KBM-7 (cell line): Measurements from ENCODE around the gene LRRC71.
"Not testable (repeated sequence)": the region's sequence is repeated elsewhere in the genome, so short reads cannot be mapped to it uniquely, and the experiment has no call there.

ENCODE experiments used
- DNase-seq: peaks from one replicate; pipeline ENCODE4 v3.0.0-alpha.2; 2015
- in situ Hi-C: fragments of 300-500 bp; cut with MboI; formaldehyde crosslinking; loops from 2 replicates; pipeline ENCODE4 v1.14.3; 2020; ENCODE audit warnings: low sequenced_read_pairs, low pct_unique_long_range_greater_than_20kb, mixed read lengths

LRRC71 gene

DNA sequence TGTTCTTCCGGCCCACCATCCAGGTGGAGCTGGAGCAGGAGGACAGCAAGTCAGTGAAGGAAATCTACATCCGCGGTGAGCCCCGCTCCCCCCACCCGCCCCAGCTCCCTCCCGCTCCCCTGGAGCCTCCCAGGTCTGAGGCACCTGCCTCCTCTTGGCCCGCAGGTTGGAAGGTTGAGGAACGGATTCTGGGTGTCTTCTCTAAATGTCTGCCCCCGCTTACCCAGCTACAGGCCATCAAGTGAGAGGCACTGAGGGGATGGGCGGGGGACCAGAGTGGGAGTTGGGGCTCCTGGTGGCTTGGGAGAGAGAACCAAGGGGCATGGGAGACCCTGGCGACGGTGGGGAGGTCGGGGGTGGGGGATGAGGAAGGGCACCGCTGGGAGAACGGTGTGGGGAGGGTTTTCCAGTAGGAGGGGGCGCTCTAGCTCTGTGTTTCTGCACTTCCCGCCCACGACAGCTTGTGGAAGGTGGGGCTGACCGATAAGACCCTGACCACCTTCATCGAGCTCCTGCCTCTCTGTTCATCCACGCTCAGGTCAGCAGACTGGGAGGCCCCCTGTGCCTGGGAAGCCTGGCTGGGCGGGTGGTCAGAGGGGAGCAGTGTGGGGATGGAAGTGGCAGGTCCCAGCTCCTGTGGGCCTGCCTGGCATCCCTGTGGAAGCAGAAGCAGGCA, 4.2 kb downstream of the LRRC71 start:
- in situ Hi-C loops: no loop called here

DNA sequence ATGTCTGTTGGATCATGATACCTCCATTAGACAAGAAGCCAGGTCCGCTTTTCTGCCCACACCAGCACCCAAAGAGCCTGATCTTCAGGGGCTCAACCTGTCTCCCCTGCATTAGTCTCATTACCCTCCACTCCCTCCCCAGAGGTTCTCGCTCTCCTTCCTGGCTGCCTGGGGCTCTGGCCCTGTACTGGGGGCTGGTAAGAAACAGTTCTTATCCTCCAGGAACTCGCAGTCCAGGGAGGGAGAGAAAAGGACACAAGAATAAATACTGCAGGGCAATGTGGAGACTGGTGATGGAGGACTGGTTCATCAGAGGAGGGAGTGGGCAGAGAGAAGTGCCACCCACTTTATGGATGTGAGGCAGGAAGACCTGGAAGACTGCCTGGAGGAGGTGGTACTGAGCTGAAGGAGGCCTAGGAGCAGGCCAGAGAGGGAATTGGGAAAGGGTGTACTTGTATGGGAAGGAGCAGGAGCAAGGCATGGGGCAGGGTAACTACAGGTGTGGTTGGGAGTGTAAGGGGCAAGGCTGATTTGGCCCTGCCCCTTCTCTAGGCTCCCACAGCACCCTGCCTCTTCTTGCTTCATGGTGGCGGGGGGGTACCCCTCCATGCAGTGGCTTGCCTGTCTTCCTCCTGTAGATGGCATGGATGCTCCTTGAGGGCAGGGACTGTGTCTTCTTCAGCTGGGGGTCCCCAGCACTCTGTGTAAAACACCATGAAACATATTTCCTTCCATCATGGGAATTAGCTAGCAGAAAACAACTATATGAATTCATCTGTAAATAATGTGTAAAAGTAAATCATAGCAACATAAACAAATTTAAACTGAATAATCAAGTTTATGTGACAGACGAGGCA, 5.0 kb downstream of the LRRC71 start:
- in situ Hi-C loops: no loop called here
- DNase-seq: no peak

More for the DNA sequence above, 4.2 kb downstream of the LRRC71 start:
- no peak for DNase-seq

DNA sequence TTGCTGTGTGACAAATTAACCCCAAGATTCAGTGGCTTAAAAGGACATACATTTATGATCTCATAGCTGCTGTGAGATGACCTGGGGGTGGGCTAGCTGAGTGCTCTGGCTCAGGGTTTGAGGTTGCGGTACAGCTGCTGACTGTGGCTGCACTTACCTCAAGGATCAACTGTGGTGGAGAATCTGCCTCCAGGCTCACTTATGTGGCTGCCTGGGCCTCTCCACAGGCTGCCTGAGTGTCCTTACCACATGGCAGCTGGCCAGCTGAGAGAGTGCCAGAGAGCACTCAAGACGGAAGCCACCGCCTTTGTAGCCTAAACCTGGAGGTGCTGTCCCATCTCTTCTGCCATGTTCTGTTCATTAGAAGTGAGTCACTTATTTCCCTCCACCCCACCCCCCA, 5.7 kb downstream of the LRRC71 start:
- in situ Hi-C loops: no loop called here
- DNase-seq: peak; percentile 93

DNA sequence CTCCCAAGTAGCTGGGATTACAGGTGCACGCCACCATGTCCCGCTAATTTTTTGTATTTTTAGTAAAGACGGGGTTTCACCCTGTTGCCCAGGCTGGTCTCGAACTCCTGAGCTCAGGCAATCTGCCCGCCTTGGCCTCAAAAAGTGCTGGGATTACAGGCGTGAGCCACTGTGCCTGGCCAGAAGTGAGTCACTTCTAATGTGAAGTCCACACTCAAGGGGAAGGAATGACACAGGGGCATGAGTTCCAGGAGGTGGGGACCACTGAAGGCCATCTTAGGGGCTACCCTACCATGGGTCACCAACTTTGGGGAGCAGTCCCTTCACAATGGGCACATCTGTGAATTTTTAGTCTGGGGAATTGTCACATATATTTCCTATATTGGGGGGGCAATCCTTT, 6.3 kb downstream of the LRRC71 start:
- DNase-seq, in situ Hi-C loops: not testable (repeated sequence)

DNA sequence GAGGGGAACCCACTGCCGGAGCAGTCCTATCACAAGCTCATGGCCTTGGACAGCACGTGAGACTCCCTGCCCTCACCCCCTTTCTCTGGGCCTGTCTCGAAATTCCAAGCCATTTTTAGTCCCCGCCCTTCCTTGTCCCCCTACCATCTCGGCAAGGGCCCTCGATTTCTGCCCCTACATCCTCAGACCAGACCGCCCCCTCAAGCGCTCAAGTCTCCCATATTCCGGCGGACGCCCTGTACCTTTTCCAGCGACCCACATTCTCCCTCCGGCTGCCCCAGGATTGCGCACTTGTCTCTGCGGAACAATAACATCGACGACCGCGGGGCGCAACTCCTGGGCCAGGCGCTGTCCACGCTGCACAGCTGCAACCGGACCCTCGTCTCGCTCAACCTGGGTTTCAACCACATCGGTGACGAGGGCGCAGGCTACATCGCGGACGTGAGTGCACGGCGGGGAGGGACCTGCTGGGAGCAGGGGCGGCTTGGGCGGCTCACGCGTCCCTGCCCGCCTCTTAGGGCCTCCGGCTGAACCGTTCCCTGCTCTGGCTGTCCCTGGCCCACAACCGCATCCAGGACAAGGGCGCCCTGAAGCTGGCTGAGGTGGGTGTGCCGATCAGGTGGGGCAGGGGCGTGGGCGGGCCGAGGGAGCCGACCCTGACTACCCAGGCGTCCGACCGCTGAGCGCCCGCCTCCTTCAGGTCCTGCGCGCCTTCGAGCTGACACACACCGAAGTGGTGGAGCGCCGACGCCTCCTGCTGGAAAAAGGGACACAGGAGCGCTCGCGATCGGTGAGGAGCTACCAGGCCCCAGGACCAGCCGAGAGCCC, 7.0 kb downstream of the LRRC71 start:
- in situ Hi-C loops: no loop called here

DNA sequence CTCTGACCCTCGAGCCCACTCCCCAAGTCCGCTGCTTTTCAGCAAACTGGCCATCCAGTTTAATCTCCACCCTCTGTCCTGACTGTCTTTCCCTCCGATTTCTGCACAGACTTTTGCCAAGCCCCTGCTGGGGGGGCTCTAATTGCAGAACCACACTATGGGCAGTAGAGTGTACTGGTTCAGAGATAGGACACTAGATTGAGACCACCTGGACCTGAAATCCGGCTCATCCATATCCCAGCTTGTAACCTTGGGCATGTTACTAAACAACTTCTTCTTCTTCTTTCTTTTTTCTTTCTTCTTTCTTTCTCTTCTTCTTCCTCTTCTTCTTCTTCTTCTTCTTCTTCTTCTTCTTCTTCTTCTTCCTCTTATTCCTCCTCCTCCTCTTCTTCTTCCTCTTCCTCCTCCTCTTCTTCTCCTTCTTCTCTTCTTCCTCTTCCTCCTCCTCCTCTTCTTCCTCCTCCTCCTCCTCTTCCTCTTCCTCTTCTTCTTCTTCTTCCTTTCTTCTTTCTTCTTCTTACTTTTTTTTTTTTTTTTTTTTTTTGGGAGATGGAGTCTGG, 7.7 kb downstream of the LRRC71 start:
- no peak for DNase-seq
- in situ Hi-C loops: no loop called here

More for the DNA sequence above, 7.0 kb downstream of the LRRC71 start:
- peak; percentile 77 for DNase-seq

DNA sequence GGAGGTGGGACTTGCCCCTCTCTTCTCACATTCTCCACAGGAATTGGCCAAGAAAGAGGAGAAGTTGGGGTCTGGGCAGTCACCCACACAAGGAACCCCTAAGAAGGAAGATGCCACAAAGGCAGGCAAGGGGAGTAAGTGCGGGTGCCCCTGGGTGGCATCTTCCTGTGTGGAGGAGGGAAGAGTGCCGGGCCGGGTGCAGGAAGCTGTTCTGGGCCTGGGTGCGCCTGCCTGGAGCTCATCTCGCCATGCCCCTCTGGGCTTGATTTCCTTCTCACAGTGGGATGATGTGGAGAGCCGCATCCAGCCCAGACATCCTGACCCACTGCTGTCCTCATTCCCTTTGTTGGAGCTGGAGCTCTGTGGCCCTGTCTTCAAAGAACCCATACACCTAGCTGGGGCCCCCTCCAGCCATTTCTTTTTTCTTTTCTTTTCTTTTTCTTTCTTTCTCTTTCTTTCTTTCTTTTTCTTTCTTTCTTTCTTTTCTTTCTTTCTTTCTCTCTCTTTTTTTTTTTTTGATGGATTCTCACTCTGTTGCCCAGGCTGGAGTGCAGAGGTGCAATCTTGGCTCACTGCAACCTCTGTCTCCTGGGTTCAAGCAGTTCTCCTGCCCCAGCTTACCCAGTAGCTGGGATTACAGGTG, 9.3 kb downstream of the LRRC71 start:
- no peak for DNase-seq
- in situ Hi-C loops: no loop called here

DNA sequence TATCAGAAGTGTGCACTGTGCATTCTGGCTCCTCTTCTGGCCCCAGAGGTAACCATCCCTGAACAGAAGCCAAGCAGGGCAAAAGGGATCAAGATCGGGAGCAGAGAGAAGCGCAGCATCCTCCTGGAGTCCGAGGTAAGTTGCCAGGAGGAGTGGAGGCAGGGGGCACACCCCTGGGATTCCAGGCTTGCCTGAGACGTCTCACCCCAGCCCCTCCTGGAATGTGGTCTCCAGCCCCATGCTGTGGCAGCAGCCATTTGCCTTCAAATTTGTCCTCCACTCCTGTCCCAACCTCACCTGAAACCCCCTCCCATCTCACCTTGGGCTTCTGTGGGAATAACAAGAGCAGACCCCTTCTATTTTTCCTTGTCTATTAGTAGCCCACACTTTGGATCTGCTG, 10.1 kb downstream of the LRRC71 start:
- in situ Hi-C loops: no loop called here
- DNase-seq: no peak

DNA sequence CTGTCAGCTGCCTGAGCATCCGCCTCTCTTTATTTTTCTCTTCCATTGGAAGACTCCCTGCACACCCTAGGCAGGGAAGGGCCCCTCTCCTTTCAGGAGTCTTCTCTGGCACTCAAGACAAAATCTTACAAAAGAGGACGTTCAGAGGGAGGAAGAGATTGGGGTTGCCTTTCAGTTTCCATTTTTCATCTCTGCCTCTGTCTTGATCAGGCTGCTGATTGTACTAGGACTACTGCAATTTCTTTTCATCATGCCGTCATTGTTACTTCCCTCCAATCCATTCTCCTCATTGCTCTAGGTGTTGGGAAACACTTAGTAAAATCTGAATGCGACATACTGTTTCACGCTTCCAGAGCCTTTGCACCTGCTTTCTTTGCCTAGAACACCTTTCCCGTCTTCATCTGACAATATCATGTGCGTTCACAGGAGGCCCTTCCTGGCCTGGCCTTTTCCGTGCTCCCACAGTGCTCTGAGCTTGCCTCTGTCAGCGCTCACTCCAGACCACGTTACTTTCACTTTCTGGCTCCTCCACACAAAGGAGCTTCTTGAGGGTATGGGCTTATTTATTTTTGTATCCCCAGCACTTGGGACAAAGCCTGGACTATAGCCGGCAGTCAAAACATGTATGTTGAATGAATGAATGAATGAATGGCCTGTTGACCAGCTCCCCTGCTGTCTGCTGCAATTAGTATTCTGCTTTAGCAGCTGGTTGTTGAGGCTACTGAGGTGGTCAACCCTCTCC, 10.9 kb downstream of the LRRC71 start:
- in situ Hi-C loops: no loop called here
- DNase-seq: no peak

DNA sequence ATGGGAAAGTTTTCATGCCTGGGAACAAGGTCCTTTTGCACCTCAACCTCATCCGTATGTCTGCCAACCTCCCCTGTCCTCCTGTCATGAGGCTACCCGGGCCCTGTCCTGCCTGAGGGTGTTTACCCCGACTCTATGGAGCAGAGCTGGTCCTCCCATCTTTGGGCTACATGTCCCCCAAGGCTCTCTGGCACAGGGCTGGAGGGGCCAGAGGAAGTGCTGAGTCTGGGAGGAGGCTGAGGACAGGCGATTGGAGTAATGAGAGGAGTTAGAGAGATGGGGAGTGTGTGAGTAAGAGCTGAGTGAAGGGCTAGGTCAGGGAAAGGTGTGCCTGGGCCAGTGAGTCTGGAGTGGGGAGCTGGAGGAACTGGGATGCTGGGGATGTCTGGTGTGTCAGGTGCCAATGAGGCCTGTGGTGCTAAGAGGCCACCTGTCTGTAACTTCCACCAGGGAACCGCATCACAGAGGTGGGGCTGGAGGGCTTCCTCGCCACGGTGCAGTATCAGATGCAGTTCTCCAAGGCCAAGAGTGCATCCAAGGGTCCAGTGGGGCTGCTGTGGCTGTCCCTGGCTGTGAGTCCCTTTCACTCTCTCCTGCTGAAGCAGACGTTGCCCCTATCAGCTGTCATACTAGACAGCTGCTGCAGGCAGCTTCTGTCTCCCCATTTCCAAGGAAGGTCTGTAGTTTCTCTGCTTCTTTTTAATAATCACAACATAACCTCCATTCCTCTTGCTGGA, 11.7 kb downstream of the LRRC71 start:
- in situ Hi-C loops: no loop called here
- no peak for DNase-seq

DNA sequence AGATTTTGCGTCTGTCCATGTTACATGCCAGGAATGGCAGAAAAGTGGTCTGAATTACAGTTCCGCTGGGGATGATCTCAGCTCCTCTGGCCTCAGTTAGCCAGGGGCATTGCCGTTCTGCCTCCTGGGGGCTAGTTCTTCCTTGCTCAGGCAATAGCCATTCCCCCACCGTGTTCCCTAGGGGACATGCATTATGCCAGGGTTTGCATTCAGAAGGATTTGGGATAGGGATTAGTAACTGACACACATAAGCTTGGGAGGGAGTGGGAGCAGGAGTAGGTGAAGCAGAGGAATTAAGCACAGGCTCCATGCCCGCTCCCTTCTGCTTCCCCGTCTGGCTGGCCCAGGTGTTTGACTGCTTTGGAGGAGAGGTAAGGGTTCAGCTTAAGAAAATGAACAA, 12.7 kb downstream of the LRRC71 start:
- no peak for DNase-seq
- in situ Hi-C loops: no loop called here

DNA sequence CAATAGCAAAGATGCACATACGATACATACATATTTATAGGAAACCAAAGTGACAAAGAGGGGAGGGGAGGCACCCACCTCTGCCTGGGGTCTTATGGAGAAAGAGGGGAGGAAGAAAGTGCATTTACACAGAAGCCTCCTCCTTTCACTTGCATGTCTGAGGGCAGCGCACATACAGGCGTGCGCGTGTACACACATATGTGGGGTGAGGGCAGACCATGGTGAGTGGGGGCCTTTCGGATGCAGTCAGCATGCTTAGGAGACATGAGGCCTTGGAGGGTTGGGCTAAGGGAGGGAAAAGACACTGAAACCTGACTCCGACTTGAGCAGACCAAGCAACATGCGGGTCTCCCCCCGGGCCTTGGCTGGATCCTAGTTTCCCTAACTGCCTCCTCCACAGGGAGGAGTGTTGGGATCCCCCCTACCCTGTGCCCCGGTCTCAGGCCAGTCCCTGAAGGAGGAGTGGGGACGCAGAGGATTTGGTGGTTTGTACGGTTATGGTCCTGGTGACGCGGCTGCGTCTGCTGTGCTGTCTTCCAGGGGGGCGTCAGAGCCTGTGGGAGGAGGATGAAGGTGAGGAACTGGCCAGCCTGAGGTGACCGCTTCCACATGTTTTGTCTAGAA, 15.2 kb downstream of the LRRC71 start:
- in situ Hi-C loops: no loop called here
- no peak for DNase-seq

DNA sequence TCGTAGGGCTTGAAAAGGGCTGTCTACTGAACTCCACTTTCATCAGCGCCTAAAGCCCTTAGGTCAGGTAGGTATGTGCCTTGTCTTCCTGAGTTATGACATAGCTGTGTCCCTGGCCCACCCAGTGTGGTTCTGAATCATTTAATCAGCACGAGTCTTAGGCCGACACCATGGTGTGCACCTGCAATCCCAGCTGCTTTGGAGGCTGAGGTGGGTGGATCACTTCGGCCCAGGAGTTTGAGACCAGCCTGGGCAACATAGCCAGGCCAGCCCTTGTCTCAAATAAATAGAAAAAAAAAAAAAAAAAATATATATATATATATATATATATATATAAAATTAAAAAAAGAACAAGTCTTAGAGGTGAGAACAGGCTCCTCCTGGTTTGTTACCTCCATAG, 15.8 kb downstream of the LRRC71 start:
- in situ Hi-C loops: no loop called here

DNA sequence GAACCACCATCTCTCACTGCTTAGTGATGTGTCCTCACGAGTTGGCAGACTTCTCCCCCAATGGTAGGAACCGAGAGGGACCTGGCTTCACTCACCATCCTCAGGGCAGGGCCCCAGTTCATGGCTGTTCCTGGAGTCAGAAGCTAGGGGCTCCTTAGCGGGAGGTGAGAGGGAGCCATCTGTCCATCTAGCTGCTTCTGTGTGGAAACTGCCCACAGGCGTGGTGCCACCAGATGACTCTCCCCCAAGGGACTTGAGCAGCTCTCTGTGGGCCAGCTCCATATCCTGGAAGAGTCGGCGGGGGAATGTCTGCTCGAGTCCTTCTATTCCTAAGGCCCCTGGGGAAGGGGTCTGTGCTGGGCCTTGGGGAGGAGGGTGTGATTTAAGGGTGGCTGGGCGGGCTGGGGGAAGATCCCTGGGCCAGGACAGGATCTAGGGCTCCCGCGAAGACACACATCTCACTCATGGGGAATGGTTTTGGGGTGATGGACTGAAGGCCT, 16.3 kb downstream of the LRRC71 start:
- in situ Hi-C loops: no loop called here
- no peak for DNase-seq

More for the DNA sequence above, 15.8 kb downstream of the LRRC71 start:
- no peak for DNase-seq

DNA sequence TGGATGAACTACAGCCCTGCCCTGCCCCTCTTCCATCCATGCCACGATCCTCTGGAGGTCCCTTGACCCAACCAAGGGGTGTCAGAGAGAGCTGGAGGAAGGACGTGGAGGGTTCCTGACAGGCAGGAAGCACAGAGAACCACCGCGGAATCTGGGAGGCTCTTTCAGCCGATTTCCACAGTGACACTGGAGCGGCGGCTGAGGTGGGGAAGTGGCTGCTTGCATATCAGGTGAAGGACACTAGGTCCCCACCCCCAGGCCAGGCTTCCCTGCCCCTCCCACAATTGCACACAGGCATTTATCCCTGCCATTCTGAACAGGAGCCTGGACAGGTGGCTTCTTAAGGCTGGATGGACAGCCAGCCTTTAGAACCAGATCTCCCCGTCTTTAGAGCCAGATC, 17.5 kb downstream of the LRRC71 start:
- DNase-seq: no peak
- in situ Hi-C loops: no loop called here

DNA sequence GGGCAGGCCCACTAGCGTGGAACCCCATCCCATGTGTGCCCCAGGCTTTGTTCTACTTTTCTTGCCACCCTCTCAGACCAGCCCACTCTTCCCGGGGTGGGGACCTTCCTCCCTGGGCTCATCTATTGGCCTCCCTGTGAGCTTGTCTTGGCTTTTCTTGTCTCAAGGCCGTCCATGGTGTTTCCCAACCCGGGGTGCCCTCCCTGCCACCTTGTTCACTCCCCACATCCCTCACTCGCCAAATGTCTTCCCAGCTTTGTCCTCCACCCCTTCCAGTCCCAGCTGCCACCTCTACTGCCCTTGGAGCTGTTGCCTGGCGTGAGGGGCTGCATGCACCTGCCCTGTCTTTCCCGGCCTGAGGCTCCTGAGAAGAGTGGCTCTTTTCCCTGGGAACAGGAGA, 18.4 kb downstream of the LRRC71 start:
- in situ Hi-C loops: no loop called here
- no peak for DNase-seq

DNA sequence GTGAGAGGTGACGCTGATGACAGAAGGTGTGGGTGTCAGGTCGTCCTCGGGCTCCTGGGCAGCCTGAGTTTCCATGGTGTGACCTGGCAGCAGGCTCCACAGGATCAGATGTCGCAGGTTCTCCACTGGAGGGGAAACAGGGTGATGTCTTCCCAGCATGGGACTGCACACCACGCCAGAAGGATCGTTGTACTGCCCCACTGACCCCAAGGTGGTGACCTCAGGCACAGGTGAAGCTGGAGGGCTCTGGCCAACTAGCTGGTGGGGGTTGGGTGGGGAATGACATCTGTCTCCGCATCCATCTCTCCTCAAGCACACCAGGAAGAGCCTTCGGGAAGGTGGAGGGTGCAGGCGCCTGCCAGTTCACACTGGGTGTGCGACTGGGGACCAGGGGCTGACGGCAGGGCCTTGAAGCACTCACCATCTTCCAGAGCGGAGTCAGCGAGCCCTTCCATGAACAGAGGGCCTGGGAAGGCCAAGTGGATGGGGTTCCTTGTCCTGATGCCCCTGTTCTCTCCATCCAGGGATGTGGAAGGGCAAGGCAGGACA, 19.4 kb downstream of the LRRC71 start:
- no peak for DNase-seq
- in situ Hi-C loops: no loop called here
